Keratinocyte (primary cell): Measurements from ENCODE around the gene SLC6A15. TPM values are rescaled to one million over a fixed set of nuclear protein-coding genes. Genes with fewer than 3 reads are reported as not detected.
A peak's percentile ranks its signal among the peaks of the same experiment; 100 is the strongest.

Experiments used
- DNase-seq: peaks from one replicate; pipeline ENCODE4 v3.0.0-alpha.2; 2011; ENCODE audit warnings: low read depth, missing footprints, low spot score
- FAIRE-seq: peaks from 2 replicates; lab custom pipeline; 2011; peaks lifted over from hg19 to GRCh38; lab: Jason Lieb, UNC
- H2AFZ ChIP-seq: 2 replicates; pipeline ENCODE4 v1.6.0; 2012; ENCODE audit warnings: low read length, control low read depth, inconsistent platforms; ENCODE audit not compliant: control insufficient read depth
- H3K27ac ChIP-seq: 2 replicates; pipeline ENCODE4 v1.5.1; 2011; ENCODE audit warnings: low read length; ENCODE audit not compliant: control insufficient read depth, insufficient read depth
- H3K27me3 ChIP-seq: 3 replicates; pipeline ENCODE4 v1.6.0; 2011; ENCODE audit warnings: low read length; ENCODE audit not compliant: control insufficient read depth, insufficient read depth; ENCODE audit errors: extremely low read depth
- H3K36me3 ChIP-seq, 2 experiments: 2 replicates in 1 of 2; 3 replicates in 1 of 2; pipeline ENCODE4 v1.5.1; 2011; ENCODE audit warnings: low read length in 2 of 2, mild to moderate bottlenecking in 1 of 2; ENCODE audit not compliant: control insufficient read depth in 2 of 2, insufficient read depth in 2 of 2; ENCODE audit errors: extremely low read depth in 1 of 2
- H3K4me1 ChIP-seq: 3 replicates; pipeline ENCODE4 v1.5.1; 2011; ENCODE audit warnings: low read length; ENCODE audit not compliant: control insufficient read depth, insufficient read depth; ENCODE audit errors: extremely low read depth
- H3K4me2 ChIP-seq: 3 replicates; pipeline ENCODE4 v1.6.0; 2011; ENCODE audit warnings: low read depth, low read length; ENCODE audit not compliant: control insufficient read depth, insufficient read depth; ENCODE audit errors: extremely low read depth
- H3K4me3 ChIP-seq, 3 experiments: fragments of 200-600 bp in 1 of 3; sonication (generic) in 1 of 3; 2 replicates in 2 of 3; 3 replicates in 1 of 3; pipeline ENCODE4 v1.5.1; 2011 to 2016; ENCODE audit warnings: low read length in 3 of 3, mild to moderate bottlenecking in 3 of 3, control low read depth in 2 of 3, inconsistent platforms in 1 of 3, low read depth in 1 of 3, mixed read lengths in 1 of 3, mixed run types in 1 of 3, moderate library complexity in 1 of 3; ENCODE audit not compliant: control insufficient read depth in 2 of 3, insufficient read depth in 2 of 3; ENCODE audit errors: extremely low read depth in 1 of 3
- H3K79me2 ChIP-seq: 2 replicates; pipeline ENCODE4 v1.6.0; 2012; ENCODE audit warnings: low read length; ENCODE audit not compliant: control insufficient read depth, insufficient read depth
- H3K9ac ChIP-seq: 3 replicates; pipeline ENCODE4 v1.6.0; 2011; ENCODE audit warnings: low read length; ENCODE audit not compliant: control insufficient read depth, insufficient read depth; ENCODE audit errors: extremely low read depth
- H3K9me1 ChIP-seq: 3 replicates; pipeline ENCODE4 v1.6.0; 2011; ENCODE audit warnings: low read length; ENCODE audit not compliant: control insufficient read depth, insufficient read depth; ENCODE audit errors: extremely low read depth
- H3K9me3 ChIP-seq: 2 replicates; pipeline ENCODE4 v1.5.1; 2012; ENCODE audit warnings: low read depth, low read length; ENCODE audit not compliant: control insufficient read depth
- H4K20me1 ChIP-seq: 3 replicates; pipeline ENCODE4 v1.6.0; 2011; ENCODE audit warnings: low read length; ENCODE audit not compliant: control insufficient read depth, insufficient read depth; ENCODE audit errors: extremely low read depth
- CTCF ChIP-seq, 3 experiments: IDR thresholded peaks in 1 of 3; conservative IDR thresholded peaks in 1 of 3; optimal IDR thresholded peaks in 1 of 3; 2 replicates in 2 of 3; 3 replicates in 1 of 3; pipeline versions ENCODE3 to v1.5.1; 2011; ENCODE audit warnings: low read length in 3 of 3, mild to moderate bottlenecking in 3 of 3, moderate library complexity in 2 of 3, control low read depth in 1 of 3, inconsistent platforms in 1 of 3; ENCODE audit not compliant: insufficient read depth in 2 of 3; ENCODE audit errors: extremely low read depth in 1 of 3
- EZH2 ChIP-seq: IDR thresholded peaks from one replicate; pipeline ENCODE4 v1.6.1; 2012; ENCODE audit warnings: inconsistent platforms, mild to moderate bottlenecking, low read length, moderate library complexity
- dilution Hi-C: fragments of 300-500 bp; cut with MboI; formaldehyde crosslinking; loops from one replicate; pipeline ENCODE4 v1.7.0; 2020; ENCODE audit warnings: low sequenced_read_pairs; ENCODE audit not compliant: extremely low pct_ligation_motif_present
- polyA plus RNA-seq, 5 experiments: library from polyadenylated mRNA; depleted of rRNA in 3 of 5; stranded (reverse) in 3 of 5; stranded (forward) in 1 of 5; unstranded in 1 of 5; fragments of >200 nt; gene quantifications; 1 replicate in 1 of 5; 2 replicates in 3 of 5; 3 replicates in 1 of 5; pipeline versions ENCODE4 v1.2.1 to v1.2.3, GENCODE V29; 2011 to 2012; ENCODE audit warnings: missing spikeins in 2 of 5, low read depth in 1 of 5, low replicate concordance in 1 of 5

Gene SLC6A15
- polyA plus RNA-seq, 1 donor (not counting 4 experiments of a cell fraction or from before 2014, with no cell fraction given): 18.9 TPM

- Histone ChIP-seq H3K27ac (no peak overlapping the region), H3K79me2 (no peaks in the 10 kb centered on the region), H2AFZ (no peak overlapping the region), H3K4me1 (no peaks in the 10 kb centered on the region), H3K9ac (no peak overlapping the region), H3K27me3 (no peaks in the 10 kb centered on the region), H3K4me2 (no peak overlapping the region), H3K9me1 (no peaks in the 10 kb centered on the region), H3K4me3 (no peak overlapping the region), H3K36me3 (no peaks in the 10 kb centered on the region), H3K9me3 (no peaks in the 10 kb centered on the region), H4K20me1 (no peaks in the 10 kb centered on the region)
- TF ChIP-seq EZH2 (no peak), CTCF (optimal IDR thresholded peaks at IDR 0.05 in 1 of 3, IDR thresholded peaks at IDR 0.05 in 1 of 3, conservative IDR thresholded peaks at IDR 0.05 in 1 of 3; ENCODE audit: extremely low read depth in 1 of 3, insufficient read depth in 2 of 3, low read length in 3 of 3) (no peak)
- DNase-seq (no peak), FAIRE-seq (peak; percentile 51)
- dilution Hi-C loops: no loop called here
Measured at GRCh38 chr12:84814664-84815245, 97.8 kb downstream of the SLC6A15 start.

DNA sequence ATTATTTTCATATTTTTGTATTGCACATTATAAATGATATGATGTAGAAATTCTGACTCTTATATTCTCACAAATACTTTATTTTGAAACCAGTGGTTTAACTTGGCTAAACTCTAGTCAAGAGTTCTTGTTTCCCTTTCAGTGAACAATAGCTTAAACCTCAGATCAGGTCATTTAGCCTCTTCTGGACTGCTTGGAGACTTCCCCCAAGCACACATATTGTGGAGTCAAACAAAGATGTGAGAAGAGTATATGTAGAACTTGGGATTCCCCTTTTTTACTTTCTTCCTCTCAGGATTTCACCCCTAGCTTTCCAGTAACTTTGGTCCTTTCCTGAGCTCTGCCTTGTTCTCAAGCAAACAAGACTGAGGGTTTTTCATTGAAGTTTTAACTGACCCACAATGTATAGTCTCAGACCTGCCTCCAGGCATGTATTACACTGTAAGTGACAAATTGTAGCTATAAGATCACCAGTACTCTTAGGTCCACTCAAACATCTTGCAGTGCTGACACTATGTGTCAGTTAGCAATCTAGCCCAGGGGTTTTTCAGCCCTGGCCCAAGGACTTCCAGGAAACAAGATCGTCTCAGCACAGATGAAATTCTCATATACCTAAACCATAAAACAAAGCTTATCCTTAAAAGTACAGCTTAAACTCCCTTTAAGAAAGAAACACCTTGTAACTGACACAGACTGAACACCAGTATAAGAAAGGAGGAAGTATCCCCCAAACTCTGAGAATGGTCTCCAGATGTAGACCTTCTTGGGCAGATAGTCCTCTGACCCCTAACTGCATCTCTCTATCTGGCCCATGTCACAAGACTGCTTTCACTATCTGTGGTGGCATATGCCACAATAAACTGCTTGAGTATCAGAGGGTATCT lies 98.6 kb downstream of the SLC6A15 start:
- Histone ChIP-seq H3K79me2 (no peaks in the 10 kb centered on the region), H3K9me3 (no peaks in the 10 kb centered on the region), H4K20me1 (no peaks in the 10 kb centered on the region), H3K4me3 (no peak overlapping the region), H3K27me3 (no peaks in the 10 kb centered on the region), H3K36me3 (no peaks in the 10 kb centered on the region), H3K4me2 (no peak overlapping the region), H3K4me1 (no peaks in the 10 kb centered on the region), H3K9ac (no peak overlapping the region), H3K27ac (no peak overlapping the region), H2AFZ (no peak overlapping the region), H3K9me1 (no peaks in the 10 kb centered on the region)
- DNase-seq (no peak), FAIRE-seq (peak; percentile 56)
- TF ChIP-seq CTCF (optimal IDR thresholded peaks at IDR 0.05 in 1 of 3, IDR thresholded peaks at IDR 0.05 in 1 of 3, conservative IDR thresholded peaks at IDR 0.05 in 1 of 3; ENCODE audit: extremely low read depth in 1 of 3, insufficient read depth in 2 of 3, low read length in 3 of 3): no peak
- dilution Hi-C loops: no loop called here
